Endothelial cell (in vitro differentiated cells): ENCODE measurements around the gene P2RY4. TPM values are rescaled to one million over a fixed set of nuclear protein-coding genes. Genes with fewer than 3 reads are reported as not detected.
A peak's percentile ranks its signal among the peaks of the same experiment; 100 is the strongest.
"Not testable (repeated sequence)": the region's sequence is repeated elsewhere in the genome, so short reads cannot be mapped to it uniquely, and the experiment has no call there.

Experiments used
- DNase-seq: peaks from one replicate; pipeline ENCODE4 v3.0.0; 2021; ENCODE audit warnings: low spot score
- H3K27ac Mint-ChIP-seq: one replicate; pipeline ENCODE4 v1.8.0; 2021; ENCODE audit warnings: mixed read lengths, inconsistent platforms; ENCODE audit not compliant: unreplicated experiment
- H3K27me3 Mint-ChIP-seq: one replicate; pipeline ENCODE4 v1.8.0; 2021; ENCODE audit warnings: mild to moderate bottlenecking, moderate library complexity, mixed read lengths, inconsistent platforms; ENCODE audit not compliant: unreplicated experiment
- H3K36me3 Mint-ChIP-seq: one replicate; pipeline ENCODE4 v1.8.0; 2021; ENCODE audit warnings: mild to moderate bottlenecking, low read depth, mixed read lengths, inconsistent platforms; ENCODE audit not compliant: unreplicated experiment
- H3K4me1 Mint-ChIP-seq: one replicate; pipeline ENCODE4 v1.8.0; 2021; ENCODE audit warnings: mild to moderate bottlenecking, mixed read lengths, inconsistent platforms; ENCODE audit not compliant: unreplicated experiment
- H3K4me3 Mint-ChIP-seq: one replicate; pipeline ENCODE4 v1.8.0; 2021; ENCODE audit warnings: mild to moderate bottlenecking, mixed read lengths, inconsistent platforms; ENCODE audit not compliant: unreplicated experiment
- H3K9me3 Mint-ChIP-seq: one replicate; pipeline ENCODE4 v1.8.0; 2021; ENCODE audit warnings: mixed read lengths, inconsistent platforms; ENCODE audit not compliant: unreplicated experiment
- CTCF ChIP-seq: fragments of 200-600 bp; sonication (generic); IDR thresholded peaks from one replicate; pipeline ENCODE4 v1.5.0; 2021; ENCODE audit warnings: antibody characterized with exemption; ENCODE audit not compliant: unreplicated experiment
- total RNA-seq: library from RNA; stranded (reverse); fragmentation: NEBNext Ultra II Directional; extraction: Animal tissue kit (Norgen Biotek cat#: 25700); gene quantifications from one replicate; pipeline ENCODE4 v1.2.1, GENCODE V29; 2021; ENCODE audit not compliant: unreplicated experiment

P2RY4 gene
- total RNA-seq, 1 donor from 2014 or later: 0.38 TPM

DNA sequence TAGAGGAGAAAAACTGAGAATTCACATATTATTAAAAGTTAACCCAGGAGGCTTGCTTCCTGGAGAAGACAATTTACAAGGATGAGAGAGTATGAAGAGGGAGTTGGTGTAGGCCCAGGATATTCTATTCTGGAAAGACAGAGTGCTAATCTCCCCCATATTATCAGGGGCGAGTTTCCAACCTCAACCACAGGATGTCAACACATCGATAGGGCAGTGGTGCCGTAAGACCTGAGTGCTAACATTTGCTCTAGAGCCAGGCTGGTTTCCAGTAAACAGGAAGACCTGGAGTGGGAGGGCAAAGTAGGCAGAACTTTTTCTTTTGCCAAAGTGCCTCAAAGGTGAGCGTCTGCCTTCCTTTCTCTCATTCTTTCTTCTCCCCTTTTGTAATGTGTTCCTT is 28.3 kb downstream of the P2RY4 start:
- no peak for TF ChIP-seq CTCF
- no peak for DNase-seq

DNA sequence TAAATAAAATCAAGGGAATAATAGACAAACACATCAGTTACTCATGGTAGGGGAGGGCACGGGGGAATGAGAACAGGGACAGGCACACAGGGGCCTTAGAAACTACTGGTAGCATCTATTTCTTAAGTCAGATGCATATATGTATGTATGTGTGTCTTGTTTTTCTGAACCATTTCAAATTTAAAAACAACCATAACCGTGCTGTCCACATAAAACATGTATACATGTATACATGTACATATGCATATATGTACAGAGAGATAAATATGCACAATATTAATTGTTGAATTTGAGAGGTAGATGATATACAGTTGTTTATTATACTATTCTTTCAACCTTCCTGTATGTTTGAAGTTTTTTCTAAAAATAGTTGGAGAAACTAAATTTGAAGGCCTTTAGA is 33.3 kb downstream of the P2RY4 start:
- TF ChIP-seq CTCF: no peak
- H3K27me3 Mint-ChIP-seq: no peaks in the 10 kb centered on the region
- H3K27ac Mint-ChIP-seq: no peak overlapping the region
- no peaks in the 10 kb centered on the region for H3K36me3 Mint-ChIP-seq
- H3K4me1 Mint-ChIP-seq: no peaks in the 10 kb centered on the region
- DNase-seq: no peak
- no peak overlapping the region for H3K4me3 Mint-ChIP-seq
- H3K9me3 Mint-ChIP-seq: no peaks in the 10 kb centered on the region

More for the DNA sequence above, 28.3 kb downstream of the P2RY4 start:
- Mint-ChIP-seq H3K27ac (no peak overlapping the region), H3K9me3 (no peaks in the 10 kb centered on the region), H3K4me1 (peaks cover 1% of the 10 kb centered on the region), H3K4me3 (no peak overlapping the region), H3K36me3 (no peaks in the 10 kb centered on the region), H3K27me3 (no peaks in the 10 kb centered on the region)

DNA sequence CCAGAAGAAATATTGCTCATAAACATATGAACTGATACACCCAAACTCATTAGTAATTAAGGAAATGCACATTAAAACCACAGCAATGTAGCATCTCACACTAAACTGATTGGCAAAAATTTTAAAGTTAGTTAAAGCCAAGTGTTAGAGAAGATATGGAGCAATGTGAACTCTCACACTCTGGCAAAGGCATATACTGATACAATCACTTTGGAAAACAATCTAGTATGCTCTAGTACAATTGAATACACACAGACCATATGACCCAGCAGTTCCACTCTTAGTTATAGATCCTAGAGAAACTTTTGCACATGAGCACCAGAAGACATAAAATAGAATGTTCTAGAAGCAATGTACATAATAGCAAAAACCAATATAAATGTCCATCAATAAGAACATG is 34.0 kb downstream of the P2RY4 start:
- DNase-seq: no peak
- Mint-ChIP-seq H3K4me1 (no peaks in the 10 kb centered on the region), H3K4me3 (no peak overlapping the region), H3K36me3 (no peaks in the 10 kb centered on the region), H3K27me3 (no peaks in the 10 kb centered on the region), H3K9me3 (no peaks in the 10 kb centered on the region), H3K27ac (no peak overlapping the region)
- no peak for TF ChIP-seq CTCF

DNA sequence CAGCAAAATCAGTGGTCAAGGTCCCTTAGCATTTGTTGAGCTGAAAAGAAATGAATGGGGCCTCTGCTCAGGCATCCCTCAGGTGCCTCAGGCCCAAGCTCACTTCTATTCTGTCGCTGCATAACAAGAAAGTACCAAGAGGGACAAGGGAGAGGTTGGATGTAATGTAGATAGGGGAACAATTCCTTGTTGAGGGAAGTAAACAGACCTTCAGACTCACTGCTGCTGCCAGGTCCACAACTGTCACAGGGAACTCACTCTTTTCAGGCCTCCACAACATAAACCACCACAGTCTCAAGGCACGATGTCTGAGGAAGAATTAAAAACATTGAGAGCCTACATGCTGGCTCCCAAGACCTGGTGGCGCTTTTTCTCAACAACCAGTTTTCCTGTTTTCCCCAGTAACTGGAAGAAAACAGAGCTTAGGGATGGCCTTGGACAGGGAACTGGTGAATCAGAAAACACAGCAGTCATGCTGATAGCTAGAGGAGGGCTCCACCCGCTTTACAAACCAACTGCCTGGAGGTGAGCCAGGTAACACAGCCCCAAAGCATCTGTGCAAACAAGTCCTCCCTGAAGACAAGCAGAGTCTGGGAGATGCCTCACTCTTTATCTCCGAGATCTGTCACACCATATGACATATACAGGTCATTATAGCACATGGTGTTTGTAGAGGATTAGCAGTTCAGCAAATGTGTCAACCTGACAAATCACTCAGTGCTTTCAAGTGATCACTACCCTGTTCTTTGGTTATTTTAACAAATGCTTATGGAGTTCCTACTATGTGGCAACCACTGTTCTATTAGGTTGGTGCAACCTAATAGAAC is 39.9 kb downstream of the P2RY4 start:
- no peak for DNase-seq
- H3K4me3 Mint-ChIP-seq: no peak overlapping the region
- TF ChIP-seq CTCF: no peak
- no peaks in the 10 kb centered on the region for H3K9me3 Mint-ChIP-seq
- H3K36me3 Mint-ChIP-seq: no peaks in the 10 kb centered on the region
- peak overlapping the region; percentile 72 for H3K27ac Mint-ChIP-seq
- peaks cover 7% of the 10 kb centered on the region for H3K4me1 Mint-ChIP-seq
- H3K27me3 Mint-ChIP-seq: no peaks in the 10 kb centered on the region

GRCh38 chrX:70209570-70209969 is 50.4 kb downstream of the P2RY4 start:
- not testable (repeated sequence) for H3K9me3 Mint-ChIP-seq, H3K27ac Mint-ChIP-seq, H3K36me3 Mint-ChIP-seq, H3K4me1 Mint-ChIP-seq, DNase-seq, H3K27me3 Mint-ChIP-seq, H3K4me3 Mint-ChIP-seq
